GM19025 (cell line): Measurements from ENCODE around the gene RP2.

ENCODE experiments used
- ATAC-seq: cut with Tn5 transposase; IDR thresholded peaks from one replicate; pipeline ENCODE4 v1.9.1; 2021; ENCODE audit warnings: mild to moderate bottlenecking, low read depth, moderate library complexity; ENCODE audit not compliant: unreplicated experiment

The RP2 gene

DNA sequence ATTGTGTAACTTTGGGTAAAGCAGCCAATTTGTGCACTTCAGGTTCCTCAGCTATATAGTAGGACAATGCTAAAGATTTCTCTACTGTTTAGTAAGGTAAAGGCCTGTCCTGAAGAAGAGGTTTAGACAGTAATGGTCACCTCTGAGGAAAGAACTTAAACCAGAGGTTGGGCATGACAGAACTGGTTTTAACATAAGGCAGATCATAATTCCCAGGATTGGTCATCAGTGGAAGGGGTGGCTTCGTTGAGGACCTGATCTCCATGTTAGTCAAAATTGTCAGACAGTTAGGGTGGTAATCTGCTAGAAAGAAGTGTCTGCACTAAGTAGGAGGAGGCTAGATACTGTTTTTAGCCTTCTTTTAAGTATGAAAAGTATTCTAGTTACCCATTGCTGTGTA lies 4.1 kb downstream of the RP2 start:
- ATAC-seq = no peak

DNA sequence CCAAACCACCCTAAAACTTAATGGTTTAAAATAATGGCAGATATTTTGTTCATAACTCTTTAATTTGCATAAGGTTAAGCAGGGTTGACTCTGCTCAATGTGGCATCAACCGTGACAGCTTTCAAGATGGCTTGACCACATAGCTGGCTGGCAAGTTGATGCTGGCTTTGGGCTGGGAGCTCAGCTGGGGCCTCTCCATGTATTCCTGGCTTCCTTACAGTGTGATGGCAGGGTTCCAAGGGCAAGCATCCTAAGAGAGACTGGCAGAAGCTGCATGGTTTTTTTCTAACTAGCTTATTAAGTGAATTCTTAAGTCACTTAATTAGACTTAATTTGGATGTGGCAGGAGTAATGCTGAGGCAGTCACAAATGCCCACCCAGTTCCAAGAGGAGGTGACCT lies 4.5 kb downstream of the RP2 start:
- ATAC-seq = no peak

DNA sequence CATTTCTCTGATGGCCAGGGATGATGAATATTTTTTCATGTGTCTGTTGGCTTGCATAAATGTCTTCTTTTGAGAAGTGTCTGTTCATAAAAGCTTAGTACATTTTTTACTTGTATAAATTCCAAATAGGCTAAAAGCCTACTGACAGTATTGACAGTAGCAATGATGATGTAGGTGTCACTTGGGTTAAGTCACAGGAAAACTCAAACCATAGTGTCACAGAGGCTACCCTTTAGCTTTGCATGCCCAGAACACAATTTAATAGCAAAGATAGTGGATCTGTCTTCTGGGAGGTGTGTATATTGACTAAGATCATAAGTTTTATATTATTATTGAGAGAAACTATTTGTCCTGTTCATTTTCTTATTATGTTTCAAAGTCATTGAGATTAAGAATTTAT lies 8.1 kb downstream of the RP2 start:
- ATAC-seq = no peak

DNA sequence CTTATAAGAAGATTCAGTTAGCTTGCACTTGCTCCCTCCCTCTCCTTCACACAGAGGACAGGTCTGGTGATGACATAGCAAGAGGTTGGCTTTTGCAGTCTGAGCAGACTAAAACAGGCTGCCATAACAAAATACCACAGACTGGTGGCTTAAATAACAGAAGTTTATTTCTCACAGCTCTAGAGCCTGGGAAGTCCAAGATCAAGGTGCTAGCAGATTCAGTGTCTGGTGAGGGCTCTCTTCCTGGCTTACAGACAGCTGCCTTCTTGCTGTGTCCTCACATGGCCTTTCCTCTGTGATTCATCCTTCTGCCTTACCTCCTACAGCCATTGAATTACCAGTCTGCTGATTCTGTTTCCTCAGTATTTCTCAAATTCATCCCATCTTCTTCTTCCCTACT lies 13.1 kb downstream of the RP2 start:
- ATAC-seq = no peak

DNA sequence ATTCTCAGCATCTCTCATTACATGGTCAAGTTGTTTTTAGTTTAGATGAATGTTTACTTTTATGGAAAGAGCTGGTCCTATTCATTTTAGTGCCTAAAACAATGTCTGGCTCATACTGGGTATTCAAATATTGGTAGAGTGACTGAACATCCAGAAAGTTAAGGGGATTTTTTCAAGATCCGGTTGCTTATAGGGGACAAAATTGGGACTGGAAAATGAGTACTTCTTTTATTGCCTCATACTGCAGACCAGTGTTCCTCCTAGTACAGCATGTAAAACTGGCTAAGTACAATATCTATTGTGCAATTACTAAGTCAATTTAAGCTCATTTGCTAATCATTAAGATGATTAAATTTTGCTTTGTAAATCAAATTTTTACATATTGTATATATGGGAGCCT lies 13.9 kb downstream of the RP2 start:
- ATAC-seq = no peak

DNA sequence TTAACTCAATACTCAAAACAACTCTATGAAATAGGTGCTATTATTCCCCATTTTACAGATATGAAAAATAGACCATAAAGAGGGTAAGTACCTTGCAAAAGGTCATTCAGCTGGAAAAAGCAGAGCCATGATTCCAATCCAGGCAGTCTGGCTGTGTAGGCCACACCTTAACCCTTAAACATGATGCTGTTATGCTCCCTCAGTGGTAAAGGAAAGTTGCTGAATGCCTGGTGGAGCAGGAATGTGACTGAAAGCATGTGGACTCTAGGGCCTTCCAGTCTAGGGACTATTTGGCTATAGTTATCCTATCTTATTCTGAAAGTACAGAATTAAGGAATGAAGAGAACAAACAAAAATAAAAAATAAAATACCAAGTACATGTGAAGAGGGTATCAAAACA lies 19.6 kb downstream of the RP2 start:
- no peak for ATAC-seq

DNA sequence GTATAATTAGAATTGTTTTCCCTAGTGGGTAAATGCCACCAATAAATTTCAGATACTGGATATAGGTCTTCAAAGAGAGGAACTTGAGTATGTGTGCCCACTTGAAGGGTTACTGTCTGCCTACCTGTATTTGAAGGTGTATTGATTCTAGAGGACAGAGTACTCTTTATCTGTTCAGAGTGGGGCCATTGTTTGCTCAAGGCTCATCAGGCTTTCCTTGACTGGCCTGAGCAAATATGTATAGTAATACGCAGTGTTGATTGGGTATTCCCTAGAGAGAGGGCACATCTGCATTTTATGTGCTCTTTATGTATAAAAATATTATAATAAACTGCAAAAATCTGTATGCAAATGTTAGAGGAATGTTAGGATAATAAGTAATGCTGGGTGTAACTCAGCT lies 23.7 kb downstream of the RP2 start:
- ATAC-seq = no peak

DNA sequence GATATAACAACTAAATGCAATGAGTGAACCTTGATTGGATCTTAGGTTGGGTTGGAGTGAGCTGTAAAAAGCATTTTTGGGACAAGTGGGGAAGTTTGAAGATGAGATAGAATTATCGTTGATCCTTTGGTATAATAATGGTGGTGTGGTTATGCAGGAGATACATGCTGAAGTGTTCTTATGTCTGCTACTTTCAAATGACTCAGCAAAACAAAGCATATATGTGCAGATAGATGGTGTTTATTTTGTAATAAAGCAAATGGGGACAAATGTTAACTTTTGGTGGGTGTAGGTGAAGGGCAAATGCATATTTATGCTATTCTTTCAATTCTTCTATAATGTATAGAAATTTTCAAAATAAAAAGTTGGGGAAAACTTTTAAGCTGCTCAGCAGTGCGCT lies 26.2 kb downstream of the RP2 start:
- no peak for ATAC-seq

DNA sequence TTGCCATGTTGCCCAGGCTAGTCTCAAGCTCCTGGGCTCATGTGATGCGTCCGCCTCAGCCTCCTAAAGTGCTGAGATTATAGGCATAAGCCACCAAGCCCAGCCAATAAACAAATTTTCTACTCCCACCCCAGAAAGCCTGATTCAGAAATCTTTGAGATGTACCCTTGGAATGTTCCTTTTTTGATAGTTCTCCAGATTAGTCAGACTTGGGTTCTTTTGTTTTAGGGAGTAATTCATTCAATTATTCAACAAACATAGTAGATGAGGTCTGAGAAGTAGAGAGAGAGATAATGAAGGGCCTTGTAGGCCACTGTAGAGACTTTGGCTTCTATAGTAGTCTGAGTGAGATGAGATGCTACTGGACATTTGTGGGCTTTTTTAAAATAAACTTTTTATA lies 27.8 kb downstream of the RP2 start:
- ATAC-seq = no peak

DNA sequence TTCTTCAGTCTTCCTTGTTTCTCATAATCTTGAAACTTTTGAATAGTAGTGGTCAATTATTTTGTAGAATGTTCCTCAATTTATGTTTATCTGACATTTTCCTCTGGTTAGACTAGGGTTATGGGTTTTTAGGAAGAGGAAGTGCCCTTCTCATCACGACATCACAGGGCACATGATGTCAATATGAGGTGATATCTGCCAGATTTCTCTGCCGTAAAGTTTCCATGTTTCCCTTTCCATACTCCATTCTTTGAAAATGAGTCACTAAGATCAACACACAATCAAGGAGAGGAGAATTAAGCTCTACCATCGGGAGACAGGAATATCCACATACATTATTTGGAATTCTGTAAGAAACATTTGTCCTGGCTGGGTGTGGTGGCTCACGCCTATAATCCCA lies 28.4 kb downstream of the RP2 start:
- no peak for ATAC-seq

DNA sequence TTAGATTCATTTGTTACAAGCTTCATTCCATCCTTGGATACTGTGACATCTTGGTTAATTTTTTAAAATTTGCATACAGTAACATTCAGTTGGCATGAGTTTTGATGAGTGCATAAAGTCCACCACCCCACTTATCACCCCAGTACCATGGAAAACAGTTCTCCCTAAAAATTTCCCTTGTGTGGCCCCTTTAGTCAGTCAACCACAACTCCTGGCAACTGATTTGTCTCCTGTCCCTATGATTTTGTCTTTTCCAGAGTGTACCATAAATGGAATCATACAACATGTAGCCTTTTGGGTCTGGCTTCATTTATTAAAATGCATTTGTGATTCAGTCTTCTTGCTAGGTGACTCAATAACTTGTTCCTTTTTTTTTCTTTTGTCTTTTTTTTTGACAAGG lies 29.9 kb downstream of the RP2 start:
- no peak for ATAC-seq

DNA sequence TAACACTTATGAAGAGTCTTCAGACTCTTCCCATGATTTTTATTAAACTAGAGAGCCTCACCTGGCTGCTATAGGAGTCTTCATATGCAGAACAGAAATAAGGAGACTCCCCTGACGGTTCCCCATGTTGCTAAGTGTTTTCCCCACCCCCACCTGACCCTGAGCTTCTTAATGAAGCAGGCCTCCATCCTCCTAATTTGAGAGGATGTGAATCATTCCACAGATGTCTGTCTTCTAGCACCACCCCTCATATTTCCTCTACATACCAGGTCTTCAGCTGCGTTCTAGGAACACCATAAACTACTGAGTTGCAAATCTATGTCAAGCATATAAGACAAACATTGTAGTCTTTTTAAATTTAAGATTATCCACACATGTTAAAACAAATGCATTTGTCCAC lies 36.9 kb downstream of the RP2 start:
- no peak for ATAC-seq

DNA sequence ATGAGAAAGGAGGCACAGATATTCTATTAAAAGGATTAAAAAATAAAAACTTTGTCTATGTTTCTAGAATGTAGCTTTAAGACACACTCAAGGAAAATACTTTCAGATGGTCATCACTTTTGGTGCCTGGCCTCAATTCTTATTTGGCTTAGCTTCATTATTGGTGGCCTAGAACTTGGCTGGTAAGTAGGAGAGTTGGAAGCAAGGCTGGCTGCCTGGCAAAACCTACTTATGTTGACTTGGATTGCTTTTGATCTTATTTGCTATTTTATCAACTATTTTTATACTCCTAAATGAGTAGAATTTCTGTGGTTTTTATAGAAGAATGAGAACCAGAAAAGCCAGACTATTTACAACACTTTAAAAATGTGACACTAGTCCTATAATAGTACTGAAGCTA lies 40.1 kb downstream of the RP2 start:
- no peak for ATAC-seq

DNA sequence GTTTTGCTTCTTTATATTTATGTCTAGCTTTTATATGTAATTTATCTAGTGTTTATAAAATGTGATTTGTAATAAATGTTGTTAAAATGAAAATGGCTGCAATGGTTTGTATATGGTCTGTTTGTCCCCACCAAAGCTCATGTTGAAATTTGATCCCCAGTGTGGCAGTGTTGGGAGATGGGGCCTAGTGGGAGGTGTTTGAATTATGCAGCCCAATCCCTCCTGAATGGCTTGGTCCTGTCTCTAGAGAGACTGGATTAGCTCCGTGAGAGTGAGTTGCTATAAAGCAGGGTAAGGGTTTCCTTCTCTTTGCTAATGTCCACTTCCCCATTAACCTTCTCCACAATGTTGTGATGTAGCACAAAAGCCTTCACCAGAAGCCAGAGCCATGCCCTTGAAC lies 45.4 kb downstream of the RP2 start:
- ATAC-seq = no peak

DNA sequence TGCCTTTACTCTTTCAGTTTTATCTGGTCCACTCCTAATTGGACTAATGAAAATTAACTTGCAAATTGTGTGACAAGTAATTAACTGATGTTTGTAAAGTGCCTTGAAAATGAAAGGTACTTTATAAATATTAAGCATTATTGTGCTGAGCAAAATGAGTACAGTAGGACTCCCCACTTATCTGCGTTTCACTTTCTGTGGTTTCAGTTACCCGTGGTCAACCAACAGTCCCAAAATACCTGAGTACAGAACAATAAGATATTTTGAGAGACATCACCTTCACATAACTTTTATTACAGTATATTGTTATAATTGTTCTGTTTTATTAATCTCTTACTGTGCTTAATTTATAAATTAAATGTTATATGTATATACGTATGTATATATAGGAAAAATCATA lies 48.0 kb downstream of the RP2 start:
- no peak for ATAC-seq

DNA sequence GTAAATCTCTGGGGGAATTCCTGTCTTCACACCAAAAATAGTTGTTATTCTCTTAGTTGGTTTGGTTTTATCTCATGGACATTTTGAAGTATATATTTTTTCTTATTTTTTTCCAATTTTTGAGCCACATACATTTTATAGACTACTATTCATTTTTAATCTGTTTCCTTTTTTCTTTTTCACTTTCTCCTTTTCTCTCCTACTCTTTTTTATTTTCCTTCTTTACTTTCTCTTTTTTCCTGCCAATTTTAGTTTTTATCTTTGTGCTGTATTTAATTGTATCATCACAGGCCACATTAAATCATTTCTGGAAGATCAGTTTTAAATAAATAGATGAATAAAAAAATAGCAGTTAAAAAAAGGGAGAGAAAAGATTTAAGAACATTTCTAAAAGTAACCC lies 61.4 kb downstream of the RP2 start:
- ATAC-seq = no peak

DNA sequence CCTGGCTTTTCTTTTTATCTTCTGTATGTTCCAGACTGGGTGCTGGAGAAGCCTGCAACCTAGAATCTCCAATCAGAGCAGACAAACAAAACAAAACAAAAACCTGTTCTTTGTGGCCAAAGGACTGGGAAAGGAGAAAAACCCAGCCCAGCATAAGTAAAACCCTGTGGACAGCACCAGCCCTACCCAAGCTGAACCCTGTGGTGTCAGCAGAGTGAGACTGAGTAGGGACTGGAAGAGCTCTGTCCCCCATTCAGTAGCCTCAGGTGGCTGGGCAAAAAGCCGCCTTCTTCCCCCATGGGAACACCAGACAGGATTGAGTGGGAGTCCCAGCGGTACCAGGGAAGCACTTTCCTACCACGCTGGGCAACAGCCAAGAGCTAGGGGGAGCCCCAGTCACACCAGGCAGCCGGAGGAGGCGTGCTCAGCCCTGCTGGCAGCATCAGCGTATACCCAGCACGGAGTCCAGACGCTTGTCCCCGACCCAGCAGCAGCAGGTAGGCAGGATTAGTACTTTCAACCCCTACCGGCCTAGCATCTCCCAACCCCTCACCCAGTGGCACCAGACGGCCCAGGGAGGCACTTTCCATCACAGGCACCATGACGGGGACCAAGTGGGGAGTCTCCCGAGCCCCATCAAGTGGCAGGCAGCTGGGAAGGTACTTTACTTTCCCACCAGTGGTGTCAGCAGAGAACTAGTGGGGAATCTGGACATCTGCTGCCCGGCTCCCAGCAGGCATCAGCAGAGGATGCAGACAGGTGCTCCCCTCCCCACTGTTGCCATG lies 66.8 kb downstream of the RP2 start:
- ATAC-seq = peak; percentile 92

DNA sequence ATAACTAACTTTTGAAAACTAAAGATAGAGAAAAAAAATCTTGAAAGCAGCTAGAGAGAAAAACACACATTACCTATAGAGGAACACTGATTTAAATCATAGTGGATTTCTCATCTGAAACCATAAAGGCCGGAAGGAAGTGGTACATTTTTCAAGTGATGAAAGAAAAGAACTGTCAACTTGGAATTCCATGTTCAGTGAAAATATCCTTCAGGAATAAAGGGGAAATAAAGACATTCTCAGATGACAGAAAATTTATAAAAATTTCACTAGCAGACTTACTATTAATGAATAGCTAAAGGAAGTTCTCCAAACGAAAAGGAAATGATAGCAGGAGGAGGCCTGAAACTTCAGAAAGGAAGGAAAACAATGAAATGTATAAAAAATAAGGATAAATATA lies 67.8 kb downstream of the RP2 start:
- no peak for ATAC-seq

DNA sequence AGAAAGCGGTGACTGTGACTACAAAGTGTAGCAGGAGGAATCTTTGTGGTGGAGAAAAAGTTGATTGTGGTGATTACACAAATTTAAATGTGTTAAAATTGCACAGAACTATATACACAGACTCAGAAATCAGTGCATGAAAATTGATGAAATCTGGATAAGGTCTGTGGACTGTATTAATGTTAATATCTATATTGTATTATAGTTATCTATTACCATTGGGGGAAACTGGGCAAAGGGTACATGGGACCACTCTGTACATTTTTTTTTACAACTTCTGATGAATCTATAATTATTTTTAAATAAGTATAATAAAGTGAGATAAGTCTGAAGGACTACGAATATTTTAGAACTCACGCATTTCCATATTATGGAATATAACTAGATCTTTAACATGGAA lies 73.6 kb downstream of the RP2 start:
- ATAC-seq = no peak

DNA sequence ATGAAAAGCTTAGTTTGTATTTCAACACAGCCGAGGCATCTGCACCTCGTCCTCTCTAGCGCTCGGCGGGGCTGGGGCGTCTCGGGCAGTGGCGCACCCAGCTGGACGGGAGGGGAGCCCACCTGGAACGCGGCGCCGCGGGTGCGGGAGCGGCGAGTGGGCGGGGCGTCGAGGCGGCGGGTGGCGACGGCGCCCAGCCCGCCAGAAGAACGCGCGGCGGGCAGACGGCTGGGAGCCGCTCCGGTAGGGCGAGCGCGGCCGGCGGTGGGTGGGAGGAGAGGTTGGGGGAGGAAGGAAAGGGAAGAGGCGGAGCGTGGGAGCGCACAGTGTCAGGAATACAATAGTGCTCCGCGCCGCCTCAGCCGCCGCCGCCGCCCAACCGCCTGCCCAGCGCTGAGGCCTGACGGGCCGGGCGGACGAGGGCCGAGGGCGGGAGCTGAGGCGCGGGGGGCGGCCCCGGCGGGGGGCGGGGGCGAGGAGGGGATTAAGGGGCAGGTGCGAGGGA lies 75.3 kb downstream of the RP2 start, which contains the start of gene JADE3:
Gene JADE3 (plus strand): TSS at position 324 of the 505 bp plus-strand sequence. CDS start 72,474 bp downstream, outside the sequence.
- ATAC-seq = peak; percentile 42

DNA sequence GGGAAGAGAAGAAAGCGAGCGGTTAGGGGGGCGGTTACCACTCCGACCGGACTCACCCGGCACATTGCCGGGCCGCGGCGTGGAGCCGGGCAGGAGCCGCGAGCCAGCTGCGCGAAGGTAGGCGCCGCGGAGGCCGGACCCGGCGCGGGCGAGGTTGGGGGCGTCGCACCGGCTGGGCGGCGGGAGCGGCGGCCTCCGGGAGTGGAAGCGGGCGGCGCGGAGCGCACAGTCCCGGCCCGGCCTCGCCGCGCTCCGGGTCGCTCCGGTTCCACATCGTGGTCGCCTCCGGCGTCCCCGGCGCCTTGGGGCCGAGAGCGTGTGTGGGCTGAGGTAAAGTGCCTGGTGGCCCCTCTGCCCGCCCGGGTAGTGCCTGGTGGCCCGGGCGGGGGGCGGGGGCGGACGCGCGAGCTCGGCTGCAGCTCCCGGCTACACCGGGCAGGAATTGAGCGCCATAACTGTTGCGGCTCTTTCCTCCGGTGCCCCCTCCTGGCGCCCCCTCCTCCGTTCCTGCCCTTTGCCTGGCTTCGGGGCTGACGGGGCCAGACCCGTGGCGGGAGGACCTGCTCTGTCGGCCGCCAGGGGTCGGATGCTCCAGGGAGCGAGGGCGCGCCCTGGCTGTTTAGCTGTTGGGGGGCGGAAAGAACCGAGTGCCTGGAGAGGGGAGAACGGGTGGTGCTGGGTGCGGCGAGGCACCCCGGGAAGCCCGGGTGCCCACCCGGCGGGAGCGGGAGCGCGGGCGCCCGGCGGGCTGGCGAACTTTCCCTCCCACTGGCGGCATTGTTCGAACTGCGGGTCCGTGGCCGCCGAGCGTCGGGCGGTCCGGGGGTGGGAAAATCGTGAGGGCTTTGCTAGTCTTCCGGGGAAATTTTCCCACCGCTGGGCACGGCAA lies 76.0 kb downstream of the RP2 start:
- ATAC-seq = peak; percentile 48

DNA sequence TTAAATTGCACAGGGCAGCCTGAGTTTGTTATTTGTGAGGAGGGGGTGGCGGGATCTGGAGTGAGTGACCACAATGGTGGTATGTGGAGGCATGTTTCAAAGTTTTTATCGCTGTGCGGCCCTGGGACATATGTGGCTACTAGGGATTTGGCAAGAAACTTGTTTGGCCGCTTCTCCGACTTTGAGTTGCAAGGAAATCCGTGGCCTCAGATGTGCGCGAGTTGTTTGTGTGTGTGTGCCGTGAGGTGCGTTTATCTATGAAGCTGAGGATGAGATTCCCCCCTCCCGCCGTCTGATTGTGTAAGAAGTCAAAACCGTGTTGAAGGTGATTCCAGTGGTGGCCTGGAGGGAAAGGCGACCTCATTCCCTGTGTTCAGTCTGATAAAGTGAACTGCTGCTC lies 76.8 kb downstream of the RP2 start:
- no peak for ATAC-seq
